Measurements from ENCODE around the gene UNC13B. TPM values are rescaled to one million over a fixed set of nuclear protein-coding genes. Genes with fewer than 3 reads are reported as not detected.

Gene UNC13B
- total and polyA plus RNA-seq, 2 donors (not counting 1 experiment from before 2014, with no cell fraction given), result 0.19 to 0.25 TPM

- H3K27me3 ChIP-seq (replicated peaks in 1 of 4; ENCODE audit: control extremely low read depth in 1 of 4, control insufficient read depth in 3 of 4, insufficient read depth in 4 of 4, low read length in 3 of 4), result peaks cover 0 to 11% (median 3%) of the 10 kb centered on the region in 4 experiments
- no peak overlapping the region for H2AFZ ChIP-seq (ENCODE audit: insufficient read depth, low read depth, low read length, poor library complexity, severe bottlenecking)
- H4K20me1 ChIP-seq (ENCODE audit: control insufficient read depth, insufficient read depth, low read length, poor library complexity, severe bottlenecking), result no peaks in the 10 kb centered on the region
- H3K27ac ChIP-seq (ENCODE audit: low read length in 2 of 2), result no peak overlapping the region
- TF ChIP-seq CTCF (IDR thresholded peaks at IDR 0.05), result no peak
- TF ChIP-seq EZH2 (IDR thresholded peaks at IDR 0.05; ENCODE audit: borderline replicate concordance, insufficient read depth, low read depth, low read length, poor library complexity, severe bottlenecking), result no peak
- ATAC-seq (ENCODE audit: low read depth), result no peak
- Mint-ChIP-seq H3K27ac (no peak overlapping the region), H3K4me1 (no peaks in the 10 kb centered on the region), H3K27me3 (peaks cover 43% of the 10 kb centered on the region), H3K9me3 (ENCODE audit: insufficient read depth) (no peaks in the 10 kb centered on the region), H3K4me3 (no peak overlapping the region)
- H3K4me2 ChIP-seq (replicated peaks; ENCODE audit: low read depth, low read length, poor library complexity, severe bottlenecking), result no peak overlapping the region
- no peaks in the 10 kb centered on the region for H3K36me3 ChIP-seq (replicated peaks in 1 of 2; ENCODE audit: control extremely low read depth in 1 of 2, control insufficient read depth in 1 of 2, extremely low read depth in 1 of 2, insufficient read depth in 2 of 2, low read length in 1 of 2)
- no peaks in the 10 kb centered on the region for H3K4me1 ChIP-seq (ENCODE audit: control insufficient read depth in 2 of 2, insufficient read depth in 2 of 2, low read length in 2 of 2)
- H3K79me2 ChIP-seq (ENCODE audit: control insufficient read depth, insufficient read depth, low read length), result no peaks in the 10 kb centered on the region
- 63% methylated on average over 1 of the region's 2 CpGs for WGBS (ENCODE audit: insufficient coverage)
- DNase-seq, result no peak
- ChIA-PET POLR2A (no interaction called here), CTCF (no interaction called here)
- no peak overlapping the region for H3K4me3 ChIP-seq (ENCODE audit: control extremely low read depth in 1 of 5, extremely low read depth in 1 of 5, insufficient read depth in 1 of 5, low read depth in 2 of 5, low read length in 4 of 5)
- intact Hi-C loops (cut with micrococcal nuclease), result no loop called here
- no peaks in the 10 kb centered on the region for H3K9me3 ChIP-seq (ENCODE audit: control extremely low read depth in 1 of 3, control insufficient read depth in 2 of 3, insufficient read depth in 1 of 3, low read length in 2 of 3)
- no peak overlapping the region for H3K9ac ChIP-seq (ENCODE audit: low read length)
Measured at GRCh38 chr9:35422753-35423152, 260.9 kb downstream of the UNC13B start.

GRCh38 chr9:35423499-35423898 is 261.7 kb downstream of the UNC13B start:
- Mint-ChIP-seq H3K27me3 (peaks cover 44% of the 10 kb centered on the region), H3K4me1 (no peaks in the 10 kb centered on the region), H3K4me3 (no peak overlapping the region), H3K27ac (no peak overlapping the region), H3K9me3 (ENCODE audit: insufficient read depth) (no peaks in the 10 kb centered on the region)
- H3K9me3 ChIP-seq (ENCODE audit: control extremely low read depth in 1 of 3, control insufficient read depth in 2 of 3, insufficient read depth in 1 of 3, low read length in 2 of 3), result peaks cover 0 to 6% (median 0%) of the 10 kb centered on the region in 3 donors
- POLR2A ChIA-PET, result no interaction called here
- no peak overlapping the region for H3K27ac ChIP-seq (ENCODE audit: low read length in 2 of 2)
- H3K4me2 ChIP-seq (replicated peaks; ENCODE audit: low read depth, low read length, poor library complexity, severe bottlenecking), result no peak overlapping the region
- no peaks in the 10 kb centered on the region for H3K36me3 ChIP-seq (replicated peaks in 1 of 2; ENCODE audit: control extremely low read depth in 1 of 2, control insufficient read depth in 1 of 2, extremely low read depth in 1 of 2, insufficient read depth in 2 of 2, low read length in 1 of 2)
- CTCF ChIA-PET, result no interaction called here
- H3K9ac ChIP-seq (ENCODE audit: low read length), result no peak overlapping the region
- no peak overlapping the region for H2AFZ ChIP-seq (ENCODE audit: insufficient read depth, low read depth, low read length, poor library complexity, severe bottlenecking)
- peaks cover 0 to 13% (median 0%) of the 10 kb centered on the region in 4 experiments for H3K27me3 ChIP-seq (replicated peaks in 1 of 4; ENCODE audit: control extremely low read depth in 1 of 4, control insufficient read depth in 3 of 4, insufficient read depth in 4 of 4, low read length in 3 of 4)
- no peak overlapping the region for H3K4me3 ChIP-seq (ENCODE audit: control extremely low read depth in 1 of 5, extremely low read depth in 1 of 5, insufficient read depth in 1 of 5, low read depth in 2 of 5, low read length in 4 of 5)
- TF ChIP-seq EZH2 (IDR thresholded peaks at IDR 0.05; ENCODE audit: borderline replicate concordance, insufficient read depth, low read depth, low read length, poor library complexity, severe bottlenecking), result no peak
- TF ChIP-seq CTCF (IDR thresholded peaks at IDR 0.05), result no peak
- no peaks in the 10 kb centered on the region for H4K20me1 ChIP-seq (ENCODE audit: control insufficient read depth, insufficient read depth, low read length, poor library complexity, severe bottlenecking)
- DNase-seq (no peak), ATAC-seq (ENCODE audit: low read depth) (no peak)
- intact Hi-C loops (cut with micrococcal nuclease), result no loop called here
- no peaks in the 10 kb centered on the region for H3K4me1 ChIP-seq (ENCODE audit: control insufficient read depth in 2 of 2, insufficient read depth in 2 of 2, low read length in 2 of 2)
- WGBS (ENCODE audit: insufficient coverage), result 86% methylated on average over 1 of the region's 2 CpGs
- no peaks in the 10 kb centered on the region for H3K79me2 ChIP-seq (ENCODE audit: control insufficient read depth, insufficient read depth, low read length)

Data from B cell (primary cell).